ENCODE measurements around the gene CDH3. TPM values are rescaled to one million over a fixed set of nuclear protein-coding genes. Genes with fewer than 3 reads are reported as not detected.
A peak's percentile ranks its signal among the peaks of the same experiment; 100 is the strongest.

CDH3 gene
- total RNA-seq, 1 experiment from 2014 or later, result not detected

DNA sequence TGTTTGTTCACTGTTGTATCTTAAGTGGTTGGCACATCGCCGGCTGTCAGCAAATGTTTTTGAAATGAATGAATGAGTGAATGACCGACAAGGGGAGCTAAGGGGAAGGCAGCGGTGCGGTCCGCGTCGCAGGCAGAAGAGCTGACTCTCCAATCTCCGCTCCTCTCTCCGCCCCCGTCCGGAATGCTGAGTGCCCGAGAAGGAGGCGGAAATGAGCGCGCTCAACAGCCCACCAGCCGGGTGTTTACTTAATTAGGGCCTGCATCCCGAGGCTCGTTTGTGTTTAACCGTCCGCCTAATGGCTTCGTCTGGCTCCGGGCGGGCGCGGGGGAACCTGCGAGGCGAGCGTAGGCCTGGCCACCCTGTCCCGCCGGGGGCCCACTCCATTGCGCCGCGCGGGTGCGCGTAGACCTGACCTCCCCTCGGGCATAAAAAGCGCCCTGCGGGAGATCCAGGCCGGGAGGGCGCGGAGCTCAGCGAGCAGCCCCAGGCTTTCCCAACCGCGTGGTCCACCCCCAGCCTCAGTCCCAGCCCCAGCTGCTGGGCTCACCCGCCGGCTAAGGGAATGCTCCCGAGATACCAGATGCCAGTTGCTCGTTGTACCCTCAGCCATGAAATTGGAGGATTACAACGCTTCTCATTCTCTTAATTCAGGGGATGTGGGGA is 2.5 kb upstream of the CDH3 start:
- intact Hi-C loops (cut with micrococcal nuclease; ENCODE audit: unreplicated experiment), result no loop called here
- H3K9me3 ChIP-seq (ENCODE audit: low read depth, low read length, poor library complexity, severe bottlenecking), result no peaks in the 10 kb centered on the region
- ChIA-PET POLR2A (ENCODE audit: low non-redundant PET) (no interaction called here), CTCF (no interaction called here)
- no peak for TF ChIP-seq CTCF (conservative IDR thresholded peaks at IDR 0.05; ENCODE audit: low read depth, low read length)
- no peak for TF ChIP-seq EZH2 (IDR thresholded peaks at IDR 0.05; ENCODE audit: borderline replicate concordance, low read depth, low read length, poor library complexity, severe bottlenecking)
- no peaks in the 10 kb centered on the region for H3K36me3 ChIP-seq (ENCODE audit: insufficient read depth, low read length, poor library complexity, severe bottlenecking)
- peak; percentile 53 for DNase-seq (ENCODE audit: low spot score)
- peak overlapping the region; percentile 30 for H3K4me3 ChIP-seq (ENCODE audit: low read depth, low read length, poor library complexity, severe bottlenecking)
- no TSS peak for BruUV-seq (replicated peaks)
- no peak overlapping the region for H3K27ac ChIP-seq (ENCODE audit: low read depth, low read length, poor library complexity, severe bottlenecking)
- H3K4me1 ChIP-seq (ENCODE audit: insufficient read depth, low read length, poor library complexity, severe bottlenecking), result peaks cover 19% of the 10 kb centered on the region
- peaks cover 39% of the 10 kb centered on the region for H3K27me3 ChIP-seq (replicated peaks; ENCODE audit: insufficient read depth, low read depth, low read length, poor library complexity)

GRCh38 chr16:68643227-68643626 is 1.9 kb upstream of the CDH3 start:
- Histone ChIP-seq H3K36me3 (ENCODE audit: insufficient read depth, low read length, poor library complexity, severe bottlenecking) (no peaks in the 10 kb centered on the region), H3K4me3 (ENCODE audit: low read depth, low read length, poor library complexity, severe bottlenecking) (no peak overlapping the region), H3K27ac (ENCODE audit: low read depth, low read length, poor library complexity, severe bottlenecking) (no peak overlapping the region), H3K27me3 (replicated peaks; ENCODE audit: insufficient read depth, low read depth, low read length, poor library complexity) (peaks cover 40% of the 10 kb centered on the region), H3K9me3 (ENCODE audit: low read depth, low read length, poor library complexity, severe bottlenecking) (no peaks in the 10 kb centered on the region), H3K4me1 (ENCODE audit: insufficient read depth, low read length, poor library complexity, severe bottlenecking) (peaks cover 19% of the 10 kb centered on the region)
- CTCF ChIA-PET, result no interaction called here
- TF ChIP-seq EZH2 (IDR thresholded peaks at IDR 0.05; ENCODE audit: borderline replicate concordance, low read depth, low read length, poor library complexity, severe bottlenecking) (no peak), CTCF (conservative IDR thresholded peaks at IDR 0.05; ENCODE audit: low read depth, low read length) (no peak)
- POLR2A ChIA-PET (ENCODE audit: low non-redundant PET), result no interaction called here
- intact Hi-C loops (cut with micrococcal nuclease; ENCODE audit: unreplicated experiment), result no loop called here
- BruUV-seq (replicated peaks), result no TSS peak
- no peak for DNase-seq (ENCODE audit: low spot score)

DNA sequence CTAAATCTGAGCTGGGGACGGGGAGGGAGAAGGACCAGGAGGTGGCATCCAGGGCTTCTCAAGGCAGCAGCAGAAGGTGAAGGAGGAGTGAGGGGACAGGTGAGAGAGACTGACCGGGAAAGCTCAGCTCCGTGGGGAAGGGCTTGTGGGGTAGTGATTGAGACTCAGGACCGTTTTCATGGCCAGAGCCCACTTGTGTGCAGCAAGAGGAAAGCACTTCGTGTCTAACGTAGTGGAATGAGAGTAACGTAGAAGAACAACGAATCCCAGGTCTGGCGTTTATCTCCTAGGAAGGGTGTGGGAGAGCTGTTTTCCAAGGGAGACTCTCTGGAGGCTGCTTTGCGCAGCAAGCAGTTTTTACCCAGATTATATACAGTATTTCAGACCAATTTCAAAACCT is 1.3 kb upstream of the CDH3 start:
- ChIA-PET POLR2A (ENCODE audit: low non-redundant PET) (no interaction called here), CTCF (interaction anchor here (0.6 to 0.7 kb wide), 2 partner anchors 147 to 395 kb away, joined by 5 to 7 read pairs; no protein-coding TSS in a partner anchor)
- no peak overlapping the region for H3K27ac ChIP-seq (ENCODE audit: low read depth, low read length, poor library complexity, severe bottlenecking)
- no peak for TF ChIP-seq CTCF (conservative IDR thresholded peaks at IDR 0.05; ENCODE audit: low read depth, low read length)
- TF ChIP-seq EZH2 (IDR thresholded peaks at IDR 0.05; ENCODE audit: borderline replicate concordance, low read depth, low read length, poor library complexity, severe bottlenecking), result no peak
- DNase-seq (ENCODE audit: low spot score), result no peak
- H3K4me3 ChIP-seq (ENCODE audit: low read depth, low read length, poor library complexity, severe bottlenecking), result no peak overlapping the region
- intact Hi-C loops (cut with micrococcal nuclease; ENCODE audit: unreplicated experiment), result no loop called here
- peaks cover 40% of the 10 kb centered on the region for H3K27me3 ChIP-seq (replicated peaks; ENCODE audit: insufficient read depth, low read depth, low read length, poor library complexity)
- no TSS peak for BruUV-seq (replicated peaks)
- H3K36me3 ChIP-seq (ENCODE audit: insufficient read depth, low read length, poor library complexity, severe bottlenecking), result no peaks in the 10 kb centered on the region
- peaks cover 19% of the 10 kb centered on the region for H3K4me1 ChIP-seq (ENCODE audit: insufficient read depth, low read length, poor library complexity, severe bottlenecking)
- no peaks in the 10 kb centered on the region for H3K9me3 ChIP-seq (ENCODE audit: low read depth, low read length, poor library complexity, severe bottlenecking)
